KMS-11 (cell line): Measurements from ENCODE around the gene DOK3.

Source experiments
- H2AFZ ChIP-seq: fragments of 200-600 bp; sonication (generic); 2 replicates; pipeline ENCODE4 v1.6.1; 2016; ENCODE audit warnings: antibody characterized with exemption, mixed run types, low read depth
- H3K27ac ChIP-seq: fragments of 200-600 bp; sonication (generic); 2 replicates; pipeline ENCODE4 v1.6.1; 2016; ENCODE audit warnings: mild to moderate bottlenecking, mixed run types
- H3K27me3 ChIP-seq: fragments of 200-600 bp; sonication (generic); 2 replicates; pipeline ENCODE4 v1.6.1; 2017; ENCODE audit warnings: mild to moderate bottlenecking, low read depth, mixed run types, moderate library complexity; ENCODE audit not compliant: insufficient read depth
- H3K36me3 ChIP-seq: fragments of 200-600 bp; sonication (generic); 2 replicates; pipeline ENCODE4 v1.6.1; 2017; ENCODE audit warnings: mild to moderate bottlenecking, mixed run types; ENCODE audit not compliant: insufficient read depth
- H3K4me1 ChIP-seq: fragments of 200-600 bp; sonication (generic); 2 replicates; pipeline ENCODE4 v1.6.1; 2016; ENCODE audit warnings: mild to moderate bottlenecking, low read depth, mixed run types; ENCODE audit not compliant: poor library complexity, severe bottlenecking
- H3K4me2 ChIP-seq: fragments of 200-600 bp; sonication (generic); 2 replicates; pipeline ENCODE4 v1.7.0; 2016; ENCODE audit warnings: mild to moderate bottlenecking, mixed run types
- H3K4me3 ChIP-seq: fragments of 200-600 bp; sonication (generic); IDR thresholded peaks from 2 replicates; pipeline ENCODE4 v1.6.1; 2017; ENCODE audit warnings: low read depth, low read length, mixed read lengths; ENCODE audit not compliant: insufficient read depth
- H3K79me2 ChIP-seq: fragments of 200-600 bp; sonication (generic); 2 replicates; pipeline ENCODE4 v1.6.1; 2016; ENCODE audit warnings: low read depth, mixed run types; ENCODE audit not compliant: insufficient read depth
- H3K9ac ChIP-seq: fragments of 200-600 bp; sonication (generic); 2 replicates; pipeline ENCODE4 v1.6.1; 2016; ENCODE audit warnings: mild to moderate bottlenecking, mixed run types
- H4K20me1 ChIP-seq: fragments of 200-600 bp; sonication (generic); 2 replicates; pipeline ENCODE4 v1.6.1; 2016; ENCODE audit warnings: mild to moderate bottlenecking, mixed run types; ENCODE audit not compliant: insufficient read depth
- TF ChIP-seq, protein P1 (sequence below): fragments of 200-600 bp; sonication (generic); conservative IDR thresholded peaks from 2 replicates; pipeline ENCODE4 v1.6.1; 2017; ENCODE audit warnings: low read depth, mild to moderate bottlenecking, antibody characterized with exemption, low read length, moderate library complexity, mixed read lengths

DOK3 gene

DNA sequence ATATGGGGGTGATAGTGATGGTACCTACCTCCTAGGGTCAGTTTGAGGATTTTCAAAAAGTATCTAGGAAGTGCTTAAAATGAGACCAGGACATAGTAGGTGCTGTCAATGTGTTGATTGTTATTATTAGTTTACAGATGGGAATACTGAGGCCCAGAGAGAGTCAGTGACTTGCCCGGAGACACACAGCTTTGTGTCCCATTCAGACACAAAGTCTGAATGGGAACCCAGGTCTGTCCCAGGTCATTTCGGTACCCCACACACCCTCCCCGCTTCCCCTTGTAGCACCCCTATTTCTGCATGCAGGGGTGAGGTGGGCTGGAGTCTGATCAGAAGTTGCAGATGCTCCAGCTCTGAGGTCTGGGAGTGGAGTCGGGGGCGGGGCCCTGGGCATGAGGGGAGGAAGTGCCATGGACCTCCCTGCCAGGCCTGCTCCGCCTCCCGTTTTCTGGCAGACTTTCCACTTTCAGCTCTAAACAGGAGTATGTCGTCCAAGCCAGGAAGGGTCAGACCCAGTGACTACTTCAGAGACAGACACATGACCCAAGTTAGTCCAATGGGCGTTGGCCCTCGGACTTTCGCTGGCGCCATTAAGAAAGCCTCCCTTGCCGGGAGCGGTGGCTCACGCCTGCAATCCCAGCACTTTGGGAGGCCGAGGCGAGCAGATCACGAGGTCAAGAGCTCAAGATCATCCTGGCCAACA lies 32.9 kb downstream of the DOK3 start:
- H3K4me1 ChIP-seq: no peaks in the 10 kb centered on the region
- H3K4me3 ChIP-seq: no peak overlapping the region
- H3K36me3 ChIP-seq: no peaks in the 10 kb centered on the region
- no peak overlapping the region for H3K9ac ChIP-seq
- TF ChIP-seq, protein P1, sequence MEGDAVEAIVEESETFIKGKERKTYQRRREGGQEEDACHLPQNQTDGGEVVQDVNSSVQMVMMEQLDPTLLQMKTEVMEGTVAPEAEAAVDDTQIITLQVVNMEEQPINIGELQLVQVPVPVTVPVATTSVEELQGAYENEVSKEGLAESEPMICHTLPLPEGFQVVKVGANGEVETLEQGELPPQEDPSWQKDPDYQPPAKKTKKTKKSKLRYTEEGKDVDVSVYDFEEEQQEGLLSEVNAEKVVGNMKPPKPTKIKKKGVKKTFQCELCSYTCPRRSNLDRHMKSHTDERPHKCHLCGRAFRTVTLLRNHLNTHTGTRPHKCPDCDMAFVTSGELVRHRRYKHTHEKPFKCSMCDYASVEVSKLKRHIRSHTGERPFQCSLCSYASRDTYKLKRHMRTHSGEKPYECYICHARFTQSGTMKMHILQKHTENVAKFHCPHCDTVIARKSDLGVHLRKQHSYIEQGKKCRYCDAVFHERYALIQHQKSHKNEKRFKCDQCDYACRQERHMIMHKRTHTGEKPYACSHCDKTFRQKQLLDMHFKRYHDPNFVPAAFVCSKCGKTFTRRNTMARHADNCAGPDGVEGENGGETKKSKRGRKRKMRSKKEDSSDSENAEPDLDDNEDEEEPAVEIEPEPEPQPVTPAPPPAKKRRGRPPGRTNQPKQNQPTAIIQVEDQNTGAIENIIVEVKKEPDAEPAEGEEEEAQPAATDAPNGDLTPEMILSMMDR: no peak
- no peak overlapping the region for H3K27ac ChIP-seq
- H2AFZ ChIP-seq: no peak overlapping the region
- H3K79me2 ChIP-seq: no peaks in the 10 kb centered on the region
- no peaks in the 10 kb centered on the region for H3K27me3 ChIP-seq
- H3K4me2 ChIP-seq: no peak overlapping the region
- no peaks in the 10 kb centered on the region for H4K20me1 ChIP-seq

DNA sequence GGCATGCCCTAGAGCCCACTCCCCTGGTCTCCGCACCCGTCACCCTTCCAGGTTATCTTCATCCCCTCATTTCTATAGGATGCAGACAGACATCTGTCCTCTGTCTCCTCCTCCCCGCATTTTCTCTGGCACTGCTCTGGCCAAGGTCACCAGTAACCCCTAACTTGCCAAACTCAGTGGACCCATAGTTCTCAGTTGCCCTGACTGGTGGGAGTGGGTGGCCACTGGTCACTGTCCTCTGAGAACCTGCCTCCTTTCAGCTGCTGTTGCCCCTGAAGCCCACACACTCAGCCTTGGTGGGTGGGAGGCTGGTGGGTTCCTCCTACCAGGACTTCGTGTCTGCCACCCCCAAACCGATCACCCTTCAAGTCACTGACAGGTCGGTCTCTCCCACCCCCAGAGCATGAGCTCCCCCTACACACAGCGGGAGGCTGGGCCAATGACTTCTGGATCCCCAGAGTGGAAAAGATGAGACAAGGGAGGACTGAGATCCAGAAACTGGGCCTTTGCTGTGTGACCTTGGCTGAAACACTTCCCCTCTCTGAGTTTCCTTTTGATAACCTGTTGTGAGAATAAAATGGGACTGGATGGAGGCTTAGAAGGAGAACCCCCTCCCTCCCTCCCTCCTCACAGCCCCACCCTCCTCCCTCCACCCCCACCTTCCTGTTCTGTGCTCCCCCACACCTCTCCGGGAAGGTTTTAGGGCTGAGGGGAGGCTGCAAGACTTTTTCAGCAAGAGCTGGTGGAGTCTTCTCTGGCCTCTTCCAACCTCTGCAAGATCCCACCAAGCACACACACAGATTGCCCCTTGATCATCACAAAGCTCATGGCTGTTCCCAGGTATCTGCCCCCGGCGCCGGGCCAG lies 33.8 kb downstream of the DOK3 start:
- H2AFZ ChIP-seq: no peak overlapping the region
- H4K20me1 ChIP-seq: no peaks in the 10 kb centered on the region
- H3K27ac ChIP-seq: no peak overlapping the region
- H3K4me3 ChIP-seq: no peak overlapping the region
- TF ChIP-seq, protein P1: no peak
- peaks cover 5% of the 10 kb centered on the region for H3K4me1 ChIP-seq
- H3K9ac ChIP-seq: no peak overlapping the region
- no peaks in the 10 kb centered on the region for H3K79me2 ChIP-seq
- no peaks in the 10 kb centered on the region for H3K36me3 ChIP-seq
- H3K27me3 ChIP-seq: no peaks in the 10 kb centered on the region
- no peak overlapping the region for H3K4me2 ChIP-seq

DNA sequence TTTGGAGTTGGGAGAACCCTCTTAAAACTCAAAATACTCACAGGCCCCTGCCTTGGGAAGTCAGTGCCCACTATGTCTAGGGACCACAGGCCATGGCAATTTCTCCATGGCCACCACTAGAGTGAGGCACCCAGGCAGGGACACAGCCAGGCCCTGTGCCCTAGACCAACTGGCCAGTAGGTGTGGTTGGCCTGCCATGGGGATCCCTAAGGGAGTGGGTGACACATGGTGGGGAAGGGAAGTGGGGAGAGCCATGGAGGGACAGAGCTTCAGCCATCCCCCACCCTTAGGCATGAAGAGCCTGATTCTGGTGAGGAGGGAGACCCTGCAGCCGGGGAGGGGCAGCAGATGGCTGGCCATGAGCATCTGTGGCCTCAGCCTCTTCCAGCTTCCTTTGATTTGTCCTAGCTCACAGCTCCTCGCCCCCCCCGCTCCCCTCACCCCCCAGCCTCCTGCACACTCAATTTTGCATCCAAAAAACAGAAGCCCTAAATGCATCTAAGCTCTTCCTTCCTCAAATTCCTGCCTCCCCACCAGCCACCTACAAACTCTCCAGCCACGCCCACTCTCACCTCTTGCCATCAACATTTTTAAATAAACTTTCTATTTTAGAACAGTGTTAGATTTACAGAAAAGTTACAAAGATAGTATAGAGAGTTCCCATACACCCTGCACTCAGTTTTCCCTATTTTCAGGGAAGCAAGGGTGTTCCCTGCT lies 34.6 kb downstream of the DOK3 start:
- Histone ChIP-seq H3K4me1 (peaks cover 5% of the 10 kb centered on the region), H4K20me1 (no peaks in the 10 kb centered on the region), H3K79me2 (no peaks in the 10 kb centered on the region), H3K4me2 (no peak overlapping the region), H3K36me3 (no peaks in the 10 kb centered on the region), H3K9ac (no peak overlapping the region), H3K4me3 (no peak overlapping the region), H3K27ac (no peak overlapping the region), H2AFZ (no peak overlapping the region), H3K27me3 (no peaks in the 10 kb centered on the region)
- TF ChIP-seq, protein P1: no peak

DNA sequence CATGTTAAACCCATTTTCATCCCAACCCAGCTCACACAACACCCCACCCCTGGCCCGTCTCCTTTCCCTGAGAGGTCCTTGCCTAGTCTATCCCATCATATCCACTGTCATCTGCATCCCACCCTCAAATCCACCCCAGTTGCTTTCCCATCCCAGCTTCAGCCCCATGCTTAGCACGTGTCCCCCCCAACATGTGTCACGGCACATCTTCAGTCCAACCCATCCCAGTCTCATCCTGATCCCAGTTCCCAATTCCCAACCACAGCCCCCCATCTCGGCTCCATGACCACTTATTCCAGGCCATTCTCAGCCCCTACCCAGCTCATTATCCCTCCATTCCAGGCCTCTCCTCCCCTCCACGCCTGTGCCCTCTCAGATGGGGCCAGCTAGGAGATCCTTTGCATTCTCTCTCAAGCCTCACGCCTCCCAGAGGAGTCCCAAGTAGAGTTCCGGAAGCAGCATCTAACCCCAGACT lies 35.6 kb downstream of the DOK3 start:
- Histone ChIP-seq H3K79me2 (no peaks in the 10 kb centered on the region), H4K20me1 (no peaks in the 10 kb centered on the region), H3K36me3 (no peaks in the 10 kb centered on the region), H3K4me3 (no peak overlapping the region), H3K9ac (no peak overlapping the region), H2AFZ (no peak overlapping the region), H3K27me3 (no peaks in the 10 kb centered on the region), H3K4me1 (peaks cover 5% of the 10 kb centered on the region), H3K27ac (no peak overlapping the region), H3K4me2 (no peak overlapping the region)
- TF ChIP-seq, protein P1: no peak
